AG09309 (cell line): Measurements from ENCODE around the gene ABHD12.

ENCODE experiments used
- DNase-seq: peaks from one replicate; pipeline ENCODE4 v3.0.0-alpha.2; 2010; ENCODE audit warnings: low read depth
- H3K4me3 ChIP-seq: 2 replicates; pipeline ENCODE4 v1.5.1; 2011; ENCODE audit warnings: mild to moderate bottlenecking, low read depth, low read length, moderate library complexity; ENCODE audit not compliant: control insufficient read depth
- CTCF ChIP-seq: IDR thresholded peaks from 2 replicates; pipeline ENCODE4 v1.5.1; 2011; ENCODE audit warnings: mild to moderate bottlenecking, low read depth, low read length, inconsistent platforms; ENCODE audit not compliant: insufficient read depth, control insufficient read depth; ENCODE audit errors: missing control alignments

ABHD12 gene

GRCh38 chr20:25355011-25355595 is 35.5 kb downstream of the ABHD12 start:
- DNase-seq, result no peak
- no peak overlapping the region for H3K4me3 ChIP-seq
- TF ChIP-seq CTCF, result no peak

- no peak for DNase-seq
- no peak overlapping the region for H3K4me3 ChIP-seq
- no peak for TF ChIP-seq CTCF
These were observed 36.6 kb downstream of the ABHD12 start for GRCh38 chr20:25353747-25354705.

GRCh38 chr20:25353353-25353746 is 37.3 kb downstream of the ABHD12 start:
- H3K4me3 ChIP-seq, result no peak overlapping the region
- DNase-seq, result no peak
- TF ChIP-seq CTCF, result no peak

- no peak for DNase-seq
- no peak overlapping the region for H3K4me3 ChIP-seq
- no peak for TF ChIP-seq CTCF
These were observed 37.9 kb downstream of the ABHD12 start for GRCh38 chr20:25352746-25353145.

GRCh38 chr20:25351024-25351360 is 39.6 kb downstream of the ABHD12 start:
- TF ChIP-seq CTCF, result no peak
- H3K4me3 ChIP-seq, result no peak overlapping the region
- DNase-seq, result no peak

GRCh38 chr20:25346349-25346748 is 44.3 kb downstream of the ABHD12 start:
- no peak for DNase-seq
- no peak overlapping the region for H3K4me3 ChIP-seq
- TF ChIP-seq CTCF, result no peak
